Measurements from ENCODE around the gene TAF1.

DNA sequence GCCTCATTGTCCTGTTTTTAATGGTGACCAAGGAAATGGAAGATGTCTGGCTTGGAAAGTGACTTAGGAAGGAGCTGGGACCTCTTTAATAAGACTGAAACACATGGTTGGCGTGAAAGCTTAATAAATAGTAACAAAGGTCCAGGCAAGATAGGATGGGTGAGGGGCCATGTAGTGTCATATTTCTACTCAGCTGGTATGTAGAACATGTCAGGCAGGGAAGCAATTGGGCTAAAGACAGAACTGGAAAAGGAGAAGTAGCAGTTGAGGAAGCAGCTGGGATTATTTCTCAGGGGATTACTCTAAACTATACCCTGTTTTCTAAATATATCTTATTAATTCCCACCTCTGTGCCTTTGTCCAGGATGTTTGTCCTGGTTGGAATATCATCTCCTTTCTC lies 46.0 kb upstream of the TAF1 start:
- TF ChIP-seq, protein P1, sequence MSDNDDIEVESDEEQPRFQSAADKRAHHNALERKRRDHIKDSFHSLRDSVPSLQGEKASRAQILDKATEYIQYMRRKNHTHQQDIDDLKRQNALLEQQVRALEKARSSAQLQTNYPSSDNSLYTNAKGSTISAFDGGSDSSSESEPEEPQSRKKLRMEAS (CRISPR knock-in tag; IDR thresholded peaks at IDR 0.05): no peak
- TF ChIP-seq, protein P2, sequence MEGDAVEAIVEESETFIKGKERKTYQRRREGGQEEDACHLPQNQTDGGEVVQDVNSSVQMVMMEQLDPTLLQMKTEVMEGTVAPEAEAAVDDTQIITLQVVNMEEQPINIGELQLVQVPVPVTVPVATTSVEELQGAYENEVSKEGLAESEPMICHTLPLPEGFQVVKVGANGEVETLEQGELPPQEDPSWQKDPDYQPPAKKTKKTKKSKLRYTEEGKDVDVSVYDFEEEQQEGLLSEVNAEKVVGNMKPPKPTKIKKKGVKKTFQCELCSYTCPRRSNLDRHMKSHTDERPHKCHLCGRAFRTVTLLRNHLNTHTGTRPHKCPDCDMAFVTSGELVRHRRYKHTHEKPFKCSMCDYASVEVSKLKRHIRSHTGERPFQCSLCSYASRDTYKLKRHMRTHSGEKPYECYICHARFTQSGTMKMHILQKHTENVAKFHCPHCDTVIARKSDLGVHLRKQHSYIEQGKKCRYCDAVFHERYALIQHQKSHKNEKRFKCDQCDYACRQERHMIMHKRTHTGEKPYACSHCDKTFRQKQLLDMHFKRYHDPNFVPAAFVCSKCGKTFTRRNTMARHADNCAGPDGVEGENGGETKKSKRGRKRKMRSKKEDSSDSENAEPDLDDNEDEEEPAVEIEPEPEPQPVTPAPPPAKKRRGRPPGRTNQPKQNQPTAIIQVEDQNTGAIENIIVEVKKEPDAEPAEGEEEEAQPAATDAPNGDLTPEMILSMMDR (IDR thresholded peaks at IDR 0.05): no peak
- TF ChIP-seq NFE2L1 (CRISPR knock-in tag; IDR thresholded peaks at IDR 0.05) (no peak), JUN (CRISPR knock-in tag; IDR thresholded peaks at IDR 0.05) (no peak), FOXK1 (CRISPR knock-in tag; IDR thresholded peaks at IDR 0.05) (no peak)
- TF ChIP-seq, protein P3, sequence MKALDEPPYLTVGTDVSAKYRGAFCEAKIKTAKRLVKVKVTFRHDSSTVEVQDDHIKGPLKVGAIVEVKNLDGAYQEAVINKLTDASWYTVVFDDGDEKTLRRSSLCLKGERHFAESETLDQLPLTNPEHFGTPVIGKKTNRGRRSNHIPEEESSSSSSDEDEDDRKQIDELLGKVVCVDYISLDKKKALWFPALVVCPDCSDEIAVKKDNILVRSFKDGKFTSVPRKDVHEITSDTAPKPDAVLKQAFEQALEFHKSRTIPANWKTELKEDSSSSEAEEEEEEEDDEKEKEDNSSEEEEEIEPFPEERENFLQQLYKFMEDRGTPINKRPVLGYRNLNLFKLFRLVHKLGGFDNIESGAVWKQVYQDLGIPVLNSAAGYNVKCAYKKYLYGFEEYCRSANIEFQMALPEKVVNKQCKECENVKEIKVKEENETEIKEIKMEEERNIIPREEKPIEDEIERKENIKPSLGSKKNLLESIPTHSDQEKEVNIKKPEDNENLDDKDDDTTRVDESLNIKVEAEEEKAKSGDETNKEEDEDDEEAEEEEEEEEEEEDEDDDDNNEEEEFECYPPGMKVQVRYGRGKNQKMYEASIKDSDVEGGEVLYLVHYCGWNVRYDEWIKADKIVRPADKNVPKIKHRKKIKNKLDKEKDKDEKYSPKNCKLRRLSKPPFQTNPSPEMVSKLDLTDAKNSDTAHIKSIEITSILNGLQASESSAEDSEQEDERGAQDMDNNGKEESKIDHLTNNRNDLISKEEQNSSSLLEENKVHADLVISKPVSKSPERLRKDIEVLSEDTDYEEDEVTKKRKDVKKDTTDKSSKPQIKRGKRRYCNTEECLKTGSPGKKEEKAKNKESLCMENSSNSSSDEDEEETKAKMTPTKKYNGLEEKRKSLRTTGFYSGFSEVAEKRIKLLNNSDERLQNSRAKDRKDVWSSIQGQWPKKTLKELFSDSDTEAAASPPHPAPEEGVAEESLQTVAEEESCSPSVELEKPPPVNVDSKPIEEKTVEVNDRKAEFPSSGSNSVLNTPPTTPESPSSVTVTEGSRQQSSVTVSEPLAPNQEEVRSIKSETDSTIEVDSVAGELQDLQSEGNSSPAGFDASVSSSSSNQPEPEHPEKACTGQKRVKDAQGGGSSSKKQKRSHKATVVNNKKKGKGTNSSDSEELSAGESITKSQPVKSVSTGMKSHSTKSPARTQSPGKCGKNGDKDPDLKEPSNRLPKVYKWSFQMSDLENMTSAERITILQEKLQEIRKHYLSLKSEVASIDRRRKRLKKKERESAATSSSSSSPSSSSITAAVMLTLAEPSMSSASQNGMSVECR (CRISPR knock-in tag; IDR thresholded peaks at IDR 0.05; ENCODE audit: borderline replicate concordance): no peak
- TF ChIP-seq, protein P4, sequence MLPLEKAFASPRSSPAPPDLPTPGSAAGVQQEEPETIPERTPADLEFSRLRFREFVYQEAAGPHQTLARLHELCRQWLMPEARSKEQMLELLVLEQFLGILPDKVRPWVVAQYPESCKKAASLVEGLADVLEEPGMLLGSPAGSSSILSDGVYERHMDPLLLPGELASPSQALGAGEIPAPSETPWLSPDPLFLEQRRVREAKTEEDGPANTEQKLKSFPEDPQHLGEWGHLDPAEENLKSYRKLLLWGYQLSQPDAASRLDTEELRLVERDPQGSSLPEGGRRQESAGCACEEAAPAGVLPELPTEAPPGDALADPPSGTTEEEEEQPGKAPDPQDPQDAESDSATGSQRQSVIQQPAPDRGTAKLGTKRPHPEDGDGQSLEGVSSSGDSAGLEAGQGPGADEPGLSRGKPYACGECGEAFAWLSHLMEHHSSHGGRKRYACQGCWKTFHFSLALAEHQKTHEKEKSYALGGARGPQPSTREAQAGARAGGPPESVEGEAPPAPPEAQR (CRISPR knock-in tag; IDR thresholded peaks at IDR 0.05): no peak
- TF ChIP-seq, protein P5, sequence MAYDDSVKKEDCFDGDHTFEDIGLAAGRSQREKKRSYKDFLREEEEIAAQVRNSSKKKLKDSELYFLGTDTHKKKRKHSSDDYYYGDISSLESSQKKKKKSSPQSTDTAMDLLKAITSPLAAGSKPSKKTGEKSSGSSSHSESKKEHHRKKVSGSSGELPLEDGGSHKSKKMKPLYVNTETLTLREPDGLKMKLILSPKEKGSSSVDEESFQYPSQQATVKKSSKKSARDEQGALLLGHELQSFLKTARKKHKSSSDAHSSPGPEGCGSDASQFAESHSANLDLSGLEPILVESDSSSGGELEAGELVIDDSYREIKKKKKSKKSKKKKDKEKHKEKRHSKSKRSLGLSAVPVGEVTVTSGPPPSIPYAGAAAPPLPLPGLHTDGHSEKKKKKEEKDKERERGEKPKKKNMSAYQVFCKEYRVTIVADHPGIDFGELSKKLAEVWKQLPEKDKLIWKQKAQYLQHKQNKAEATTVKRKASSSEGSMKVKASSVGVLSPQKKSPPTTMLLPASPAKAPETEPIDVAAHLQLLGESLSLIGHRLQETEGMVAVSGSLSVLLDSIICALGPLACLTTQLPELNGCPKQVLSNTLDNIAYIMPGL (CRISPR knock-in tag; IDR thresholded peaks at IDR 0.05): no peak
- TF ChIP-seq, protein P6, sequence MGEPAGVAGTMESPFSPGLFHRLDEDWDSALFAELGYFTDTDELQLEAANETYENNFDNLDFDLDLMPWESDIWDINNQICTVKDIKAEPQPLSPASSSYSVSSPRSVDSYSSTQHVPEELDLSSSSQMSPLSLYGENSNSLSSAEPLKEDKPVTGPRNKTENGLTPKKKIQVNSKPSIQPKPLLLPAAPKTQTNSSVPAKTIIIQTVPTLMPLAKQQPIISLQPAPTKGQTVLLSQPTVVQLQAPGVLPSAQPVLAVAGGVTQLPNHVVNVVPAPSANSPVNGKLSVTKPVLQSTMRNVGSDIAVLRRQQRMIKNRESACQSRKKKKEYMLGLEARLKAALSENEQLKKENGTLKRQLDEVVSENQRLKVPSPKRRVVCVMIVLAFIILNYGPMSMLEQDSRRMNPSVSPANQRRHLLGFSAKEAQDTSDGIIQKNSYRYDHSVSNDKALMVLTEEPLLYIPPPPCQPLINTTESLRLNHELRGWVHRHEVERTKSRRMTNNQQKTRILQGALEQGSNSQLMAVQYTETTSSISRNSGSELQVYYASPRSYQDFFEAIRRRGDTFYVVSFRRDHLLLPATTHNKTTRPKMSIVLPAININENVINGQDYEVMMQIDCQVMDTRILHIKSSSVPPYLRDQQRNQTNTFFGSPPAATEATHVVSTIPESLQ (CRISPR knock-in tag; IDR thresholded peaks at IDR 0.05): no peak
- TF ChIP-seq, protein P7, sequence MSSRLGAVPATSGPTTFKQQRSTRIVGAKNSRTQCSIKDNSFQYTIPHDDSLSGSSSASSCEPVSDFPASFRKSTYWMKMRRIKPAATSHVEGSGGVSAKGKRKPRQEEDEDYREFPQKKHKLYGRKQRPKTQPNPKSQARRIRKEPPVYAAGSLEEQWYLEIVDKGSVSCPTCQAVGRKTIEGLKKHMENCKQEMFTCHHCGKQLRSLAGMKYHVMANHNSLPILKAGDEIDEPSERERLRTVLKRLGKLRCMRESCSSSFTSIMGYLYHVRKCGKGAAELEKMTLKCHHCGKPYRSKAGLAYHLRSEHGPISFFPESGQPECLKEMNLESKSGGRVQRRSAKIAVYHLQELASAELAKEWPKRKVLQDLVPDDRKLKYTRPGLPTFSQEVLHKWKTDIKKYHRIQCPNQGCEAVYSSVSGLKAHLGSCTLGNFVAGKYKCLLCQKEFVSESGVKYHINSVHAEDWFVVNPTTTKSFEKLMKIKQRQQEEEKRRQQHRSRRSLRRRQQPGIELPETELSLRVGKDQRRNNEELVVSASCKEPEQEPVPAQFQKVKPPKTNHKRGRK (CRISPR knock-in tag; IDR thresholded peaks at IDR 0.05; ENCODE audit: borderline replicate concordance): no peak

Measured in WTC11 (cell line).